RWPE2 (cell line): Measurements from ENCODE around the gene HRK.

Experiments
- ATAC-seq: fragments of 200-7000 bp; cut with Tn5 transposase; 3 replicates; pipeline ENCODE4 v1.9.1; 2021; ENCODE audit warnings: low read depth
- DNase-seq: peaks from one replicate; pipeline ENCODE4 v3.0.0-alpha.2; 2020; ENCODE audit warnings: low spot score
- H3K27ac ChIP-seq: fragments of 450-650 bp; 2 replicates; pipeline ENCODE4 v1.5.1; 2017; ENCODE audit warnings: mild to moderate bottlenecking; ENCODE audit not compliant: poor library complexity, severe bottlenecking
- H3K27me3 ChIP-seq: fragments of 250-450 bp; sonication (Bioruptor Pico); 2 replicates; pipeline ENCODE4 v1.5.1; 2021; ENCODE audit warnings: mild to moderate bottlenecking, moderate library complexity; ENCODE audit not compliant: insufficient read depth, poor library complexity, severe bottlenecking
- H3K36me3 ChIP-seq: fragments of 250-450 bp; sonication (Bioruptor Pico); 2 replicates; pipeline ENCODE4 v1.5.1; 2020; ENCODE audit warnings: low read depth, mild to moderate bottlenecking, moderate library complexity
- H3K4me1 ChIP-seq: fragments of 250-450 bp; sonication (Bioruptor Pico); 2 replicates; pipeline ENCODE4 v1.5.1; 2021; ENCODE audit warnings: mild to moderate bottlenecking, moderate library complexity; ENCODE audit not compliant: insufficient read depth, poor library complexity, severe bottlenecking
- H3K4me3 ChIP-seq: fragments of 250-450 bp; sonication (Bioruptor Pico); 2 replicates; pipeline ENCODE4 v1.5.1; 2021; ENCODE audit warnings: mild to moderate bottlenecking, moderate library complexity; ENCODE audit not compliant: severe bottlenecking
- H3K9me3 ChIP-seq: fragments of 250-450 bp; sonication (Bioruptor Pico); 2 replicates; pipeline ENCODE4 v1.5.1; 2021; ENCODE audit warnings: mild to moderate bottlenecking, moderate library complexity; ENCODE audit not compliant: severe bottlenecking
- TF ChIP-seq, protein P1 (sequence below): fragments of 450-650 bp; IDR thresholded peaks from one replicate; pipeline ENCODE4 v1.5.1; 2017; ENCODE audit warnings: mild to moderate bottlenecking, moderate library complexity; ENCODE audit not compliant: poor library complexity, severe bottlenecking

HRK gene

GRCh38 chr12:116843085-116843484 lies 38.2 kb downstream of the HRK start:
- no peak for ATAC-seq
- H3K36me3 ChIP-seq = no peaks in the 10 kb centered on the region

GRCh38 chr12:116839287-116839830 lies 41.9 kb downstream of the HRK start:
- H3K4me3 ChIP-seq = no peak overlapping the region
- DNase-seq (no peak), ATAC-seq (no peak)
- H3K9me3 ChIP-seq = no peaks in the 10 kb centered on the region
- TF ChIP-seq, protein P1, sequence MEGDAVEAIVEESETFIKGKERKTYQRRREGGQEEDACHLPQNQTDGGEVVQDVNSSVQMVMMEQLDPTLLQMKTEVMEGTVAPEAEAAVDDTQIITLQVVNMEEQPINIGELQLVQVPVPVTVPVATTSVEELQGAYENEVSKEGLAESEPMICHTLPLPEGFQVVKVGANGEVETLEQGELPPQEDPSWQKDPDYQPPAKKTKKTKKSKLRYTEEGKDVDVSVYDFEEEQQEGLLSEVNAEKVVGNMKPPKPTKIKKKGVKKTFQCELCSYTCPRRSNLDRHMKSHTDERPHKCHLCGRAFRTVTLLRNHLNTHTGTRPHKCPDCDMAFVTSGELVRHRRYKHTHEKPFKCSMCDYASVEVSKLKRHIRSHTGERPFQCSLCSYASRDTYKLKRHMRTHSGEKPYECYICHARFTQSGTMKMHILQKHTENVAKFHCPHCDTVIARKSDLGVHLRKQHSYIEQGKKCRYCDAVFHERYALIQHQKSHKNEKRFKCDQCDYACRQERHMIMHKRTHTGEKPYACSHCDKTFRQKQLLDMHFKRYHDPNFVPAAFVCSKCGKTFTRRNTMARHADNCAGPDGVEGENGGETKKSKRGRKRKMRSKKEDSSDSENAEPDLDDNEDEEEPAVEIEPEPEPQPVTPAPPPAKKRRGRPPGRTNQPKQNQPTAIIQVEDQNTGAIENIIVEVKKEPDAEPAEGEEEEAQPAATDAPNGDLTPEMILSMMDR = no peak
- no peaks in the 10 kb centered on the region for H3K27me3 ChIP-seq
- H3K27ac ChIP-seq = no peak overlapping the region
- H3K36me3 ChIP-seq = no peaks in the 10 kb centered on the region
- no peaks in the 10 kb centered on the region for H3K4me1 ChIP-seq

More at GRCh38 chr12:116843085-116843484, 38.2 kb downstream of the HRK start:
- Histone ChIP-seq H3K4me1 (no peaks in the 10 kb centered on the region), H3K9me3 (no peaks in the 10 kb centered on the region), H3K4me3 (no peak overlapping the region), H3K27me3 (no peaks in the 10 kb centered on the region), H3K27ac (no peak overlapping the region)
- no peak for DNase-seq
- TF ChIP-seq, protein P1 = no peak

DNA sequence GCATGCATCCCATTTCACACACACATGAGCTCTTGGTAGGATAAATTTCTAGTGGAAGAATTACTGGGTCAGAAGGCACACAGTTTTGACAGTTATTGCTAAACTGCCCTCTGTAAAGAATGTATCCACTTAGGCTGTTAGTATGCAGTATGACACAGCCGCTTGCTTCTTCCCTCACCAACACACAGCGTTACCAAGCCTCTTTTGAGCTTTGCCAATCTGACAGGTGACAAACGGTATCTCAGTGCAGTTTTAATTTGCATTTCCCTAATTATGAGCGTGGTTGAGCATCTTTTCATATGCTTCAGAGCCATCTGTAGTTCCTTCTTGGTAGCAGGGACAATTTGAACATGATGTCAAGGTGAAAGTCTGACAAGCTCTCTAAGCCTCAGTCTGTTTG lies 42.9 kb downstream of the HRK start:
- Histone ChIP-seq H3K27me3 (no peaks in the 10 kb centered on the region), H3K9me3 (no peaks in the 10 kb centered on the region), H3K4me1 (no peaks in the 10 kb centered on the region), H3K4me3 (no peak overlapping the region), H3K36me3 (no peaks in the 10 kb centered on the region), H3K27ac (no peak overlapping the region)
- no peak for ATAC-seq
- DNase-seq = no peak
- TF ChIP-seq, protein P1 = no peak

DNA sequence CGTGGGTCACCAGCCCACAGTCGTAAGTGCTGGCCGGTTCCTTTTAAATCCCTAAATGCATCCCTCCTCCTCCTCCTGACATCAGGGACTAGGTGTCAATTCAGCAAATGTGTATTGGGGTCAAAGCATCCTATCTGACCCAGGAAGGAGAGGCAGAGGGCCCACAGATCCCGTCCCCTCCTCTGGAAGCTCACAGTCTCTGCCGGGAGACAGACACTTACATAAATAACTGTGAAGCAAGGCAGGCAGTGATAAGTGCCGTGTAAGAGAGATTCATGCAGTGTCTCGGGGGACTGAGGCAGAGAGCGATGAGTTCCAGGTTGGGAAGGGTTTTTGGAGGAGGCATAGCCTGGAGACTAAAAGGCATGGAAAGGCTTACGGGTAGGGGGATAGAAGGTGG lies 44.1 kb downstream of the HRK start:
- Histone ChIP-seq H3K27me3 (no peaks in the 10 kb centered on the region), H3K9me3 (no peaks in the 10 kb centered on the region), H3K4me3 (no peak overlapping the region), H3K36me3 (no peaks in the 10 kb centered on the region), H3K27ac (no peak overlapping the region), H3K4me1 (no peaks in the 10 kb centered on the region)
- DNase-seq (no peak), ATAC-seq (no peak)
- TF ChIP-seq, protein P1 = no peak

GRCh38 chr12:116835484-116835883 lies 45.8 kb downstream of the HRK start:
- no peaks in the 10 kb centered on the region for H3K27me3 ChIP-seq
- H3K27ac ChIP-seq = no peak overlapping the region
- ATAC-seq (no peak), DNase-seq (no peak)
- H3K4me1 ChIP-seq = no peaks in the 10 kb centered on the region
- TF ChIP-seq, protein P1 = no peak
- H3K4me3 ChIP-seq = no peak overlapping the region
- H3K36me3 ChIP-seq = no peaks in the 10 kb centered on the region
- H3K9me3 ChIP-seq = no peaks in the 10 kb centered on the region
